Parathyroid adenoma (tissue), 2 donors: Measurements from ENCODE around the gene LIPC.

Source experiments
- H2AFZ ChIP-seq: fragments of 300-600 bp; sonication (generic); one replicate; pipeline ENCODE4 v1.7.0; 2017; ENCODE audit warnings: antibody characterized with exemption, mild to moderate bottlenecking
- H3K27ac ChIP-seq: fragments of 300-600 bp; sonication (generic); one replicate; pipeline ENCODE4 v1.7.0; 2017
- H3K27me3 ChIP-seq: fragments of 300-600 bp; sonication (generic); one replicate; pipeline ENCODE4 v1.7.0; 2017; ENCODE audit warnings: low read length; ENCODE audit not compliant: control insufficient read depth, insufficient read depth
- H3K36me3 ChIP-seq: fragments of 300-600 bp; sonication (generic); one replicate; pipeline ENCODE4 v1.7.0; 2017; ENCODE audit warnings: low read length; ENCODE audit not compliant: control insufficient read depth, insufficient read depth
- H3K4me1 ChIP-seq: fragments of 300-600 bp; sonication (generic); one replicate; pipeline ENCODE4 v1.7.0; 2017; ENCODE audit warnings: control low read depth
- H3K4me2 ChIP-seq: fragments of 300-600 bp; sonication (generic); one replicate; pipeline ENCODE4 v1.7.0; 2017; ENCODE audit warnings: low read length
- H3K4me3 ChIP-seq: fragments of 300-600 bp; sonication (generic); one replicate; pipeline ENCODE4 v1.7.0; 2017; ENCODE audit warnings: low read depth, low read length
- H3K79me2 ChIP-seq: fragments of 300-600 bp; sonication (generic); one replicate; pipeline ENCODE4 v1.7.0; 2017; ENCODE audit warnings: control low read depth
- H3K9ac ChIP-seq: fragments of 300-600 bp; sonication (generic); one replicate; pipeline ENCODE4 v1.7.0; 2017; ENCODE audit warnings: mild to moderate bottlenecking
- H3K9me3 ChIP-seq: fragments of 300-600 bp; sonication (generic); one replicate; pipeline ENCODE4 v1.7.0; 2017; ENCODE audit warnings: low read length; ENCODE audit not compliant: control insufficient read depth
- CTCF ChIP-seq: fragments of 300-600 bp; sonication (generic); IDR thresholded peaks from one replicate; pipeline ENCODE4 v1.7.0; 2017; ENCODE audit warnings: antibody characterized with exemption, mild to moderate bottlenecking
- donor health status: primary hyperparathyroidism.

The LIPC gene

DNA sequence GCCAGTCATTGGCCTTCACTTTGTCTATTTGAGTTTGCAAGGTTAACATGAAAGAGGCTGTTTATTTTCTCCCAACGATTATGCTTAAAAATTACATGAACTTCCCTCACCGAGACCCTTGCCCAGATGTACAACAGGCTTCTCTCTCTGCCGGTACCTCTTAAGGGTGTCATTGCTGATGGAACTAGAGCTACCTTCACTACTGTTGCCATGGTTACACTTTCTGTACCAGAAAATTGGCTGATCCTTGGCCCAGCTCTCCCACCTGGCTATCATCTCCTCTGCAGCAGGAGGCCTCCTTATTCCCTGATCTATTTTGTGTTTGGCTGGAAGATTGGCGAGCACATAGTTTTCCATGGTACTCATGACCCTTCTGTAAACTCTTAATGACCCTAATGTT is 24.0 kb upstream of the LIPC start:
- H2AFZ ChIP-seq: no peak overlapping the region
- TF ChIP-seq CTCF: no peak
- no peak overlapping the region for H3K4me2 ChIP-seq
- no peaks in the 10 kb centered on the region for H3K79me2 ChIP-seq
- H3K27me3 ChIP-seq: no peaks in the 10 kb centered on the region
- H3K36me3 ChIP-seq: no peaks in the 10 kb centered on the region
- no peaks in the 10 kb centered on the region for H3K9me3 ChIP-seq
- H3K4me1 ChIP-seq: no peaks in the 10 kb centered on the region
- no peak overlapping the region for H3K27ac ChIP-seq
- H3K4me3 ChIP-seq: no peak overlapping the region
- H3K9ac ChIP-seq: no peak overlapping the region

- Histone ChIP-seq H3K27ac (no peak overlapping the region), H3K4me2 (no peak overlapping the region), H2AFZ (peak overlapping the region; percentile 42), H3K27me3 (no peaks in the 10 kb centered on the region), H3K9ac (no peak overlapping the region), H3K4me3 (no peak overlapping the region), H3K79me2 (no peaks in the 10 kb centered on the region), H3K4me1 (no peaks in the 10 kb centered on the region), H3K36me3 (no peaks in the 10 kb centered on the region), H3K9me3 (no peaks in the 10 kb centered on the region)
- no peak for TF ChIP-seq CTCF
Observed at GRCh38 chr15:58409861-58410260, 21.9 kb upstream of the LIPC start.

DNA sequence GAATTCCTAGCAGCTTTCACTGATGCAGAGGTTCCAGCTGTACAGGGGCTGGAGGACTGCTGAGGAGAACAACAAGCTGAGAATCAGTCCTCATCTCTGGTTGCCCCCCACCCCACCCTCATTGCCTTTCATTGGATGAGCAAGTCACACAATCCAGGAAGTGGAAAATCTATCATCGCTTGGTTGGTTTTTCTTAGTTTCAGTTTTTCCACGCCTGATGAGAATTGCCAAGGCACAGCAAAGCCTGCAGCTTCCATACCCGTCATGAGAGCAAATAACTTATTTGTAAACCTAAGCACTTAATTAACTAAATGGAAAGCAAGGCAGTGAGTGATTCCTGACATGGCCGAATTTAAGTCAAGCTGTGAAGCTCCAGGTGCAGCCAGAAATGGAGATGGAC is 21.4 kb upstream of the LIPC start:
- H2AFZ ChIP-seq: peak overlapping the region; percentile 42
- no peaks in the 10 kb centered on the region for H3K4me1 ChIP-seq
- H3K36me3 ChIP-seq: no peaks in the 10 kb centered on the region
- H3K4me2 ChIP-seq: no peak overlapping the region
- no peak overlapping the region for H3K4me3 ChIP-seq
- no peak for TF ChIP-seq CTCF
- H3K27me3 ChIP-seq: no peaks in the 10 kb centered on the region
- no peak overlapping the region for H3K27ac ChIP-seq
- no peaks in the 10 kb centered on the region for H3K9me3 ChIP-seq
- H3K79me2 ChIP-seq: no peaks in the 10 kb centered on the region
- no peak overlapping the region for H3K9ac ChIP-seq

GRCh38 chr15:58413253-58413652 is 18.5 kb upstream of the LIPC start:
- Histone ChIP-seq H3K27ac (no peak overlapping the region), H3K27me3 (no peaks in the 10 kb centered on the region)
- no peak for TF ChIP-seq CTCF

GRCh38 chr15:58415636-58416035 is 16.2 kb upstream of the LIPC start:
- Histone ChIP-seq H3K27me3 (no peaks in the 10 kb centered on the region), H3K9me3 (no peaks in the 10 kb centered on the region), H3K9ac (no peak overlapping the region), H2AFZ (no peak overlapping the region), H3K36me3 (no peaks in the 10 kb centered on the region), H3K4me2 (no peak overlapping the region), H3K27ac (no peak overlapping the region), H3K4me3 (no peak overlapping the region), H3K79me2 (no peaks in the 10 kb centered on the region), H3K4me1 (no peaks in the 10 kb centered on the region)
- no peak for TF ChIP-seq CTCF

More at GRCh38 chr15:58413253-58413652, 18.5 kb upstream of the LIPC start:
- H3K9ac ChIP-seq: no peak overlapping the region
- no peaks in the 10 kb centered on the region for H3K4me1 ChIP-seq
- no peak overlapping the region for H3K4me3 ChIP-seq
- no peak overlapping the region for H3K4me2 ChIP-seq
- H2AFZ ChIP-seq: no peak overlapping the region
- H3K79me2 ChIP-seq: no peaks in the 10 kb centered on the region
- H3K36me3 ChIP-seq: no peaks in the 10 kb centered on the region
- H3K9me3 ChIP-seq: no peaks in the 10 kb centered on the region
